GM18858 (cell line): ENCODE measurements around the gene ZNF609.
A peak's percentile ranks its signal among the peaks of the same experiment; 100 is the strongest.

Experiments
- ATAC-seq: cut with Tn5 transposase; IDR thresholded peaks from one replicate; pipeline ENCODE4 v1.9.1; 2021; ENCODE audit not compliant: unreplicated experiment

ZNF609 gene

DNA sequence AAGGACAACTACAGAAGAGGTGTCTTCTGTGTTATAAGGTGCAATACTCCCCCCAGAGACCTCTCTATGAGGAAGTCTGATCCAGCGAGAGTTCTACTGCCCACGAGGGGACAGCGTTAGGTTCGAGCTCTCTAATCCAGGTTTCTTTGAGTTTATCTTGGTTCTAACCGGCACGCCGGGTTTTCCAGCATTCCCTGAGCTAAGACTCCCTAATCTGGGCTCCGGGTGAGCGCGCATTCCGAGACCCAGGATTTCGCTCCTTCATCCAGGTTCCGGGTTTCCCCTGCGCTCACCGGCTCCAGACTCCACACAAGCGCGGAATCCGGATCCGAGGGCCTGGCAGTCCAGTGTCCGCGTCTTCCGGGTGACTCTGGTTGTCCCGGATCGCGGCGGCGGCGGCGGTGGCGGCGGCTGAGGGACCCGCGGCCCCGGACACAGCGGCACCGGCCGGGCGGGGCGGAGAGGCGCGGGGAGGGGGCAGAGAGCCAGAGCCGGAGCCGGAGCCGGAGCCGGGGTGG, at the start of gene ZNF609:
TSS of gene ZNF609 (plus strand) at position 373 of the 518 bp plus-strand sequence. CDS start 38,842 bp downstream, outside the sequence.
- ATAC-seq: peak; percentile 28

DNA sequence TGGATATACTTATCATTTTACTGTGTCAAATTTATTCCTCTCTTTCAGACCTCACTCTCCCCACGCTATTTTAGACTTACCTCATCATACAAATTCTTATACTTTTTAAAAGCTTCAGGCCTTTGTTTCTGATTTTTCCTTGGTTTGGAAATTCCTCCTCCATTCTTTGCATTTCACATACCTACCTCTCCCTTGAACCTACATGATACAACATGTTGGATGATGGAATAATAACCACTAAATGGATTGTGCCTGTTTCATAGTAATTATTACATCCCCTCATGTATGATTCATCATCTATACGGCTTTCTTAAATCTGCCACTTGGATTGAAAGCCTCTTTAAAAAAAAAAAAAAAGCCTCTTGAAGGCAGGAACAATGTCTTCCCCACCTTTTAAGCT, 48.2 kb upstream of the ZNF609 start:
- ATAC-seq: no peak

- no peak for ATAC-seq
Observed at GRCh38 chr15:64422697-64423096, 37.7 kb upstream of the ZNF609 start.

- ATAC-seq: no peak
Observed at GRCh38 chr15:64423970-64424369, 36.4 kb upstream of the ZNF609 start.

DNA sequence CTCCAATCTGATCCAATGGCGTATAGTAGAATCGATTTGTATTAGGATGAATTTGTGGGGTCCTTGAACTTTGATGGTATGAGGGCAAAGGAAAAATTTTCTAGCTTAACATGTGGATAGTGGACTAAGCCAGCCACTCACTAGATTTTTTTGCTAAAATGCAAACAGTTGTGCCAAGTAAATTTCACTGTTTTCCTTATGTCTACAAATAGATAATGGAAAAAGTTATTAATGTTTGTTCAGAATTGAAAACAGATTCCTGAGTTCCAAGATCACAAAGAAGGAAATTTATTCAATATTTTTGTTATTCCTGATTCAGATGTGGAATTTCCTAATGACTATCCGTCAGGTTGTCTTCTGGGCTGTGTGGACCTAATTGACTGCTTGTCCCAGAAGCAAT, 35.2 kb upstream of the ZNF609 start:
- ATAC-seq: no peak

- no peak for ATAC-seq
Observed at GRCh38 chr15:64426845-64427465, 33.4 kb upstream of the ZNF609 start.

- ATAC-seq: no peak
Observed at GRCh38 chr15:64429448-64429847, 30.9 kb upstream of the ZNF609 start.

GRCh38 chr15:64430000-64430735, 30.2 kb upstream of the ZNF609 start:
- no peak for ATAC-seq

GRCh38 chr15:64437982-64438381, 22.4 kb upstream of the ZNF609 start:
- ATAC-seq: no peak

DNA sequence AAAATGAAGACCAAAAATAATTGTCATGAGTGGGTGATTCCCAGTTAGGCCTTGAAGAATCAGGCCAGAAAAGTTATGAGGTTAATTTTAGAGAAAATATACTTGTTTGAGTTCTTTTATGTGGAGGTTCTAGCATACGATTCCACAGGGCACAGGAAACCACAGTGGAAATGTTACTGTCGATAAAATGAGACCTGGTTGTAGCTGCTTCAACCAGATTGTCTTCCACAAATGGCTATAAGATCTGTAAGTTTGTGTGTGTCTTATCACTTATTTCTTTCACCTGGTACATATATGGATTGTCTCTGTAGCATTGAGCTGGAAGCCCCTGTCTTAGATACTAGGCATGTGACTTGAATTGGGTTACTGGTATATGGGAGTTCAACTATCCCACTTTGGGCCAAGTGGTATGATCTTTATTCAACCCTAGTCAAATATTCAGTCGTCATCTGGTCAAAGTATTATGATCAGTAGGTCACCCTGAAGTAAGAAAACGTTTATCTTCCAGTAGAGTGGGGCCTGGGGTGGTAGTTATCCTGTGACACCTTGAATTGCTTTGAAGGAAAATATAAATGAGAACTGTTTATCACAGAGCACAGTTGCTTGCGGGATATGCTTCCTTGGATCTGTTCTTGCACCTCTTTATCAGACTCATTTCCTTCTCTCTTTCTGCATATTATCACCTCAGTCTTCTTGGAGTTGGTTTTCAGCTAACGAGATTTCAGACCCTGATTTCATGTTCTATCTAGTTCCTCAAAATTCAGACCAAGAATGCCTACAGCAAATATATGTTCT, 21.5 kb upstream of the ZNF609 start:
- ATAC-seq: no peak

- ATAC-seq: no peak
Observed at GRCh38 chr15:64441852-64442251, 18.5 kb upstream of the ZNF609 start.

- no peak for ATAC-seq
Observed at GRCh38 chr15:64443016-64443415, 17.4 kb upstream of the ZNF609 start.

- ATAC-seq: peak; percentile 58
Observed at GRCh38 chr15:64443747-64444621, 16.4 kb upstream of the ZNF609 start.

- no peak for ATAC-seq
Observed at GRCh38 chr15:64444836-64445235, 15.5 kb upstream of the ZNF609 start.

- no peak for ATAC-seq
Observed at GRCh38 chr15:64447536-64448315, 12.7 kb upstream of the ZNF609 start.

DNA sequence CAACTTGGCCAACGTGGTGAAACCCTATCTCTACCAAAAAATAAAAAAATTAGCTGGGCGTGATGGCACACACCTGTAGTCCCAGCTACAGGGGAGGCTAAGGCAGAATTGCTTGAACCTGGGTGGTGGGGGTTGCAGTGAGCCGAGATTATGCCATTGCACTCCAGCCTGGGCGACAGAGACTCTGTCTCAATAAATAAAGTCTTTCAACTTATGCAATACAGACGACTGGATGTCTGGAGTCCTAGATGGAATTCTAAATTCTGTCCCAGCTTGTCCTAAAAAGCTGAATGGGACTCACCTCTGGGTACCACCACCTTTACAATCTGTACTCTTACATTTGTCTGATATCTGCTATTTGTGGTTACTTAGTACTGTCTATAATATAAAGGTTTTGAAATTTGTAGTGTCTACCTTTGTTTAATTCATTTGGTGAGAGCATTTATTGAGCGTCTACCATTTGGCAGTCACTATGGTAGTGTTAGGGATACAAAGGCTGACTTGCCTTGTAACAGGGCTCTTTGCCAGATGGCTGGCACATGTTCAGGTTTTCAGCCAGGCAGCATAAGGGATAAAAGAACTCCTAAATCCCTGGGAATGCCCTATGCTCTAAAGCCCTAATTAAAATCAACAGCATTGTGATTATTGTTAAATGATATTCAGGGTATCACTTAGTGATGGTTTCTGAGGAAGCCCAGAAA, 7.2 kb upstream of the ZNF609 start:
- no peak for ATAC-seq

- ATAC-seq: no peak
Observed at GRCh38 chr15:64453689-64454037, 6.7 kb upstream of the ZNF609 start.

- ATAC-seq: no peak
Observed at GRCh38 chr15:64454282-64454681, 6.1 kb upstream of the ZNF609 start.

DNA sequence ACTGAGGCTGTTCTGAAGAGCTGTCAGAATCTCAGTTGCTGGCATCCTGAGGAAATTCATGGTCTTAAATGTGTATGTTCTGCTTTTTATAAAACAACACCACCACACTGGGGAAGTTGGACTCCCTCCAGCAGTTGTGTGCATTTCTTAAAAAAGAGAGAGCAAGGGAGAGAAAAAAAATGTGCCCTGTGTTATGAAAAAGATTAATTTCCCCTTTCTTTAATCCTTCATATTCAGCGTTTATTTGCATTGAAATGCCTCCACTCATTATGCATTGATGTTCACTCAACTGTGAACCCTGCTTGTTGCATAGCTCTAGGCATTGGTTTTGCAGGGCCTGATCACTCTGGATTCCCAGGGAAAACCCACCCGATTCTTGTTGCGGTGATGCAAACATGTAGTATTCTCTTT, 4.4 kb upstream of the ZNF609 start:
- ATAC-seq: no peak
